H1 (cell line): ENCODE measurements around the gene NDUFA3. TPM values are rescaled to one million over a fixed set of nuclear protein-coding genes. Genes with fewer than 3 reads are reported as not detected.

Experiments
- ATF2 ChIP-seq: IDR thresholded peaks from 2 replicates; pipeline ENCODE4 v1.6.1; 2012; ENCODE audit warnings: low read length, inconsistent platforms
- GABPA ChIP-seq: IDR thresholded peaks from 2 replicates; pipeline ENCODE4 v1.6.1; 2011; ENCODE audit warnings: mild to moderate bottlenecking, low read length, moderate library complexity, borderline replicate concordance; ENCODE audit not compliant: insufficient read depth
- HDAC2 ChIP-seq, 2 experiments: fragments of 300-600 bp in 1 of 2; sonication (generic) in 1 of 2; IDR thresholded peaks; 2 replicates each; pipeline ENCODE4 v1.6.1; 2011 to 2012; ENCODE audit warnings: low read depth in 2 of 2, low read length in 2 of 2, mild to moderate bottlenecking in 2 of 2, moderate library complexity in 2 of 2, borderline replicate concordance in 1 of 2, inconsistent platforms in 1 of 2
- SP2 ChIP-seq: IDR thresholded peaks from 2 replicates; pipeline ENCODE4 v1.6.1; 2012; ENCODE audit warnings: mild to moderate bottlenecking, low read length, inconsistent platforms
- TCF12 ChIP-seq: IDR thresholded peaks from 2 replicates; pipeline ENCODE4 v1.6.1; 2011; ENCODE audit warnings: low read depth, mild to moderate bottlenecking, low read length
- polyA plus RNA-seq, 7 experiments: library from polyadenylated mRNA; depleted of rRNA in 3 of 7; stranded (reverse) in 5 of 7; unstranded in 2 of 7; fragments of >200 nt in 5 of 7; fragments of 200-250 nt in 2 of 7; gene quantifications; 1 replicate in 5 of 7; 2 replicates in 1 of 7; 4 replicates in 1 of 7; pipeline versions ENCODE4 v1.2.1 to v1.2.3, GENCODE V29; 2011 to 2013; ENCODE audit warnings: missing spikeins in 2 of 7, mixed read lengths in 2 of 7
- total RNA-seq: library from RNA; stranded (reverse); fragmentation: NEBNext Ultra II Directional; extraction: Animal tissue kit (Norgen Biotek cat#: 25700); gene quantifications from 2 replicates; pipeline ENCODE4 v1.2.1, GENCODE V29; 2021
- TF ChIP-seq, protein P1 (sequence below): fragments of 300-600 bp; sonication (generic); IDR thresholded peaks from 2 replicates; pipeline ENCODE4 v1.7.1; 2012; ENCODE audit warnings: low read length, moderate library complexity, mild to moderate bottlenecking, inconsistent platforms; ENCODE audit not compliant: insufficient replicate concordance
- TF ChIP-seq, protein P2 (sequence below): IDR thresholded peaks from 2 replicates; pipeline ENCODE4 v1.6.1; 2011; ENCODE audit warnings: low read depth, mild to moderate bottlenecking, low read length; ENCODE audit not compliant: insufficient read depth

The NDUFA3 gene
- total and polyA plus RNA-seq, 2 of the 8 experiments (the other 6 are each of a cell fraction or from before 2014, with no cell fraction given): 175 to 208 TPM

- TF ChIP-seq, protein P1, sequence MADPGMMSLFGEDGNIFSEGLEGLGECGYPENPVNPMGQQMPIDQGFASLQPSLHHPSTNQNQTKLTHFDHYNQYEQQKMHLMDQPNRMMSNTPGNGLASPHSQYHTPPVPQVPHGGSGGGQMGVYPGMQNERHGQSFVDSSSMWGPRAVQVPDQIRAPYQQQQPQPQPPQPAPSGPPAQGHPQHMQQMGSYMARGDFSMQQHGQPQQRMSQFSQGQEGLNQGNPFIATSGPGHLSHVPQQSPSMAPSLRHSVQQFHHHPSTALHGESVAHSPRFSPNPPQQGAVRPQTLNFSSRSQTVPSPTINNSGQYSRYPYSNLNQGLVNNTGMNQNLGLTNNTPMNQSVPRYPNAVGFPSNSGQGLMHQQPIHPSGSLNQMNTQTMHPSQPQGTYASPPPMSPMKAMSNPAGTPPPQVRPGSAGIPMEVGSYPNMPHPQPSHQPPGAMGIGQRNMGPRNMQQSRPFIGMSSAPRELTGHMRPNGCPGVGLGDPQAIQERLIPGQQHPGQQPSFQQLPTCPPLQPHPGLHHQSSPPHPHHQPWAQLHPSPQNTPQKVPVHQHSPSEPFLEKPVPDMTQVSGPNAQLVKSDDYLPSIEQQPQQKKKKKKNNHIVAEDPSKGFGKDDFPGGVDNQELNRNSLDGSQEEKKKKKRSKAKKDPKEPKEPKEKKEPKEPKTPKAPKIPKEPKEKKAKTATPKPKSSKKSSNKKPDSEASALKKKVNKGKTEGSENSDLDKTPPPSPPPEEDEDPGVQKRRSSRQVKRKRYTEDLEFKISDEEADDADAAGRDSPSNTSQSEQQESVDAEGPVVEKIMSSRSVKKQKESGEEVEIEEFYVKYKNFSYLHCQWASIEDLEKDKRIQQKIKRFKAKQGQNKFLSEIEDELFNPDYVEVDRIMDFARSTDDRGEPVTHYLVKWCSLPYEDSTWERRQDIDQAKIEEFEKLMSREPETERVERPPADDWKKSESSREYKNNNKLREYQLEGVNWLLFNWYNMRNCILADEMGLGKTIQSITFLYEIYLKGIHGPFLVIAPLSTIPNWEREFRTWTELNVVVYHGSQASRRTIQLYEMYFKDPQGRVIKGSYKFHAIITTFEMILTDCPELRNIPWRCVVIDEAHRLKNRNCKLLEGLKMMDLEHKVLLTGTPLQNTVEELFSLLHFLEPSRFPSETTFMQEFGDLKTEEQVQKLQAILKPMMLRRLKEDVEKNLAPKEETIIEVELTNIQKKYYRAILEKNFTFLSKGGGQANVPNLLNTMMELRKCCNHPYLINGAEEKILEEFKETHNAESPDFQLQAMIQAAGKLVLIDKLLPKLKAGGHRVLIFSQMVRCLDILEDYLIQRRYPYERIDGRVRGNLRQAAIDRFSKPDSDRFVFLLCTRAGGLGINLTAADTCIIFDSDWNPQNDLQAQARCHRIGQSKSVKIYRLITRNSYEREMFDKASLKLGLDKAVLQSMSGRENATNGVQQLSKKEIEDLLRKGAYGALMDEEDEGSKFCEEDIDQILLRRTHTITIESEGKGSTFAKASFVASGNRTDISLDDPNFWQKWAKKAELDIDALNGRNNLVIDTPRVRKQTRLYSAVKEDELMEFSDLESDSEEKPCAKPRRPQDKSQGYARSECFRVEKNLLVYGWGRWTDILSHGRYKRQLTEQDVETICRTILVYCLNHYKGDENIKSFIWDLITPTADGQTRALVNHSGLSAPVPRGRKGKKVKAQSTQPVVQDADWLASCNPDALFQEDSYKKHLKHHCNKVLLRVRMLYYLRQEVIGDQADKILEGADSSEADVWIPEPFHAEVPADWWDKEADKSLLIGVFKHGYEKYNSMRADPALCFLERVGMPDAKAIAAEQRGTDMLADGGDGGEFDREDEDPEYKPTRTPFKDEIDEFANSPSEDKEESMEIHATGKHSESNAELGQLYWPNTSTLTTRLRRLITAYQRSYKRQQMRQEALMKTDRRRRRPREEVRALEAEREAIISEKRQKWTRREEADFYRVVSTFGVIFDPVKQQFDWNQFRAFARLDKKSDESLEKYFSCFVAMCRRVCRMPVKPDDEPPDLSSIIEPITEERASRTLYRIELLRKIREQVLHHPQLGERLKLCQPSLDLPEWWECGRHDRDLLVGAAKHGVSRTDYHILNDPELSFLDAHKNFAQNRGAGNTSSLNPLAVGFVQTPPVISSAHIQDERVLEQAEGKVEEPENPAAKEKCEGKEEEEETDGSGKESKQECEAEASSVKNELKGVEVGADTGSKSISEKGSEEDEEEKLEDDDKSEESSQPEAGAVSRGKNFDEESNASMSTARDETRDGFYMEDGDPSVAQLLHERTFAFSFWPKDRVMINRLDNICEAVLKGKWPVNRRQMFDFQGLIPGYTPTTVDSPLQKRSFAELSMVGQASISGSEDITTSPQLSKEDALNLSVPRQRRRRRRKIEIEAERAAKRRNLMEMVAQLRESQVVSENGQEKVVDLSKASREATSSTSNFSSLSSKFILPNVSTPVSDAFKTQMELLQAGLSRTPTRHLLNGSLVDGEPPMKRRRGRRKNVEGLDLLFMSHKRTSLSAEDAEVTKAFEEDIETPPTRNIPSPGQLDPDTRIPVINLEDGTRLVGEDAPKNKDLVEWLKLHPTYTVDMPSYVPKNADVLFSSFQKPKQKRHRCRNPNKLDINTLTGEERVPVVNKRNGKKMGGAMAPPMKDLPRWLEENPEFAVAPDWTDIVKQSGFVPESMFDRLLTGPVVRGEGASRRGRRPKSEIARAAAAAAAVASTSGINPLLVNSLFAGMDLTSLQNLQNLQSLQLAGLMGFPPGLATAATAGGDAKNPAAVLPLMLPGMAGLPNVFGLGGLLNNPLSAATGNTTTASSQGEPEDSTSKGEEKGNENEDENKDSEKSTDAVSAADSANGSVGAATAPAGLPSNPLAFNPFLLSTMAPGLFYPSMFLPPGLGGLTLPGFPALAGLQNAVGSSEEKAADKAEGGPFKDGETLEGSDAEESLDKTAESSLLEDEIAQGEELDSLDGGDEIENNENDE: no peak
- TF ChIP-seq SP2: peak; percentile 86
- TF ChIP-seq, protein P2, sequence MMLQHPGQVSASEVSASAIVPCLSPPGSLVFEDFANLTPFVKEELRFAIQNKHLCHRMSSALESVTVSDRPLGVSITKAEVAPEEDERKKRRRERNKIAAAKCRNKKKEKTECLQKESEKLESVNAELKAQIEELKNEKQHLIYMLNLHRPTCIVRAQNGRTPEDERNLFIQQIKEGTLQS: no peak
- no peak for TF ChIP-seq ATF2
- TF ChIP-seq TCF12: no peak
- TF ChIP-seq HDAC2 (IDR thresholded peaks at IDR 0.05; ENCODE audit: borderline replicate concordance in 1 of 2, low read depth in 2 of 2, low read length in 2 of 2): no peak
- TF ChIP-seq GABPA: no peak
Observed at GRCh38 chr19:54136864-54137698, 34.4 kb downstream of the NDUFA3 start (continued).
